Endodermal cell (in vitro differentiated cells): Measurements from ENCODE around the gene RYR3. TPM values are rescaled to one million over a fixed set of nuclear protein-coding genes. Genes with fewer than 3 reads are reported as not detected.

ENCODE experiments used
- DNase-seq: peaks from one replicate; pipeline ENCODE4 v3.0.0-alpha.2; 2017
- H3K27ac ChIP-seq: 2 replicates; pipeline ENCODE4 v1.5.1; 2013; ENCODE audit warnings: mild to moderate bottlenecking, low read depth, low read length, moderate library complexity
- H3K27me3 ChIP-seq: 2 replicates; pipeline ENCODE4 v1.6.1; 2013; ENCODE audit warnings: mild to moderate bottlenecking, low read length, moderate library complexity; ENCODE audit not compliant: insufficient read depth, control insufficient read depth, poor library complexity, severe bottlenecking
- H3K36me3 ChIP-seq: 2 replicates; pipeline ENCODE4 v1.7.0; 2013; ENCODE audit warnings: mild to moderate bottlenecking, low read length, moderate library complexity; ENCODE audit not compliant: control insufficient read depth, insufficient read depth
- H3K4me1 ChIP-seq: one replicate; pipeline ENCODE4 v1.7.0; 2013; ENCODE audit warnings: low read length; ENCODE audit not compliant: control insufficient read depth, insufficient read depth
- H3K4me3 ChIP-seq: 2 replicates; pipeline ENCODE4 v1.5.1; 2013; ENCODE audit warnings: mild to moderate bottlenecking, low read length, moderate library complexity
- H3K9ac ChIP-seq: 2 replicates; pipeline ENCODE4 v1.6.1; 2013; ENCODE audit warnings: mild to moderate bottlenecking, low read length, moderate library complexity; ENCODE audit not compliant: poor library complexity, severe bottlenecking; ENCODE audit errors: extremely low read depth
- H3K9me3 ChIP-seq: 2 replicates; pipeline ENCODE4 v1.6.1; 2013; ENCODE audit warnings: mild to moderate bottlenecking, low read length, moderate library complexity; ENCODE audit not compliant: control insufficient read depth
- H3K27ac Mint-ChIP-seq: 2 replicates; pipeline ENCODE4 v1.8.0; 2020; ENCODE audit warnings: mixed read lengths
- H3K27me3 Mint-ChIP-seq: 2 replicates; pipeline ENCODE4 v1.8.0; 2021; ENCODE audit warnings: mild to moderate bottlenecking, mixed read lengths; ENCODE audit not compliant: insufficient read depth
- H3K36me3 Mint-ChIP-seq: 2 replicates; pipeline ENCODE4 v1.8.0; 2020; ENCODE audit warnings: low read depth, mixed read lengths
- H3K4me1 Mint-ChIP-seq: 2 replicates; pipeline ENCODE4 v1.8.0; 2020; ENCODE audit warnings: mixed read lengths
- H3K4me3 Mint-ChIP-seq: 2 replicates; pipeline ENCODE4 v1.8.0; 2020; ENCODE audit warnings: mild to moderate bottlenecking, moderate library complexity, mixed read lengths
- H3K9me3 Mint-ChIP-seq: 2 replicates; pipeline ENCODE4 v1.8.0; 2020; ENCODE audit warnings: mild to moderate bottlenecking, mixed read lengths
- CTCF ChIP-seq: fragments of 200-600 bp; sonication (generic); conservative IDR thresholded peaks from 2 replicates; pipeline ENCODE4 v1.5.0; 2021; ENCODE audit warnings: antibody characterized with exemption, mild to moderate bottlenecking
- WGBS, 2 experiments: methylation state at CpG; one replicate each; pipeline versions ENCODE4 v1.1.5 to v1.1.7; 2013; ENCODE audit warnings: missing lambda C conversion rate in 2 of 2, mixed read lengths in 1 of 2; ENCODE audit not compliant: insufficient coverage in 1 of 2, insufficient read length in 1 of 2; 5-methylcytosine and 5-hydroxymethylcytosine counted together
- total RNA-seq, 2 donors: library from RNA; stranded (reverse); fragmentation: NEBNext Ultra II Directional in 1 of 2; extraction: Animal tissue kit (Norgen Biotek cat#: 25700) in 1 of 2; gene quantifications; 2 replicates in 1 of 2; 3 replicates in 1 of 2; pipeline ENCODE4 v1.2.1, GENCODE V29; 2021

RYR3 gene
- total RNA-seq, 2 donors from 2014 or later: 0.71 to 1.4 TPM

- H3K27me3 ChIP-seq: no peaks in the 10 kb centered on the region
- no peak for DNase-seq
- no peaks in the 10 kb centered on the region for H3K36me3 ChIP-seq
- Mint-ChIP-seq H3K27me3 (peaks cover 14% of the 10 kb centered on the region), H3K4me1 (peaks cover 8% of the 10 kb centered on the region), H3K27ac (no peak overlapping the region), H3K4me3 (no peak overlapping the region), H3K36me3 (no peaks in the 10 kb centered on the region), H3K9me3 (no peaks in the 10 kb centered on the region)
- H3K9ac ChIP-seq: no peak overlapping the region
- no peak overlapping the region for H3K4me3 ChIP-seq
- no peaks in the 10 kb centered on the region for H3K9me3 ChIP-seq
- no peaks in the 10 kb centered on the region for H3K4me1 ChIP-seq
- TF ChIP-seq CTCF: no peak
- 78 to 92% methylated on average over 3 of the region's 3 CpGs for WGBS, 2 experiments
- no peak overlapping the region for H3K27ac ChIP-seq
Measured at GRCh38 chr15:33328106-33328505, 17.3 kb downstream of the RYR3 start.

- 89 to 100% methylated on average over 3 to 4 of the region's 4 CpGs for WGBS, 2 experiments
- no peaks in the 10 kb centered on the region for H3K36me3 Mint-ChIP-seq
- no peaks in the 10 kb centered on the region for H3K9me3 Mint-ChIP-seq
- no peak for DNase-seq
- Histone ChIP-seq H3K9ac (no peak overlapping the region), H3K4me3 (no peak overlapping the region), H3K27me3 (no peaks in the 10 kb centered on the region), H3K36me3 (no peaks in the 10 kb centered on the region), H3K27ac (no peak overlapping the region), H3K4me1 (no peaks in the 10 kb centered on the region), H3K9me3 (no peaks in the 10 kb centered on the region)
- H3K27me3 Mint-ChIP-seq: peaks cover 14% of the 10 kb centered on the region
- H3K4me1 Mint-ChIP-seq: peaks cover 8% of the 10 kb centered on the region
- no peak overlapping the region for H3K4me3 Mint-ChIP-seq
- H3K27ac Mint-ChIP-seq: no peak overlapping the region
- TF ChIP-seq CTCF: no peak
Measured at GRCh38 chr15:33329457-33329856, 18.7 kb downstream of the RYR3 start.

- Histone ChIP-seq H3K27ac (no peak overlapping the region), H3K27me3 (no peaks in the 10 kb centered on the region), H3K36me3 (no peaks in the 10 kb centered on the region), H3K9ac (no peak overlapping the region), H3K4me1 (no peaks in the 10 kb centered on the region), H3K4me3 (no peak overlapping the region), H3K9me3 (no peaks in the 10 kb centered on the region)
- H3K27me3 Mint-ChIP-seq: peaks cover 8% of the 10 kb centered on the region
- no peak for TF ChIP-seq CTCF
- no peak overlapping the region for H3K4me3 Mint-ChIP-seq
- H3K4me1 Mint-ChIP-seq: peaks cover 8% of the 10 kb centered on the region
- no peaks in the 10 kb centered on the region for H3K9me3 Mint-ChIP-seq
- H3K36me3 Mint-ChIP-seq: no peaks in the 10 kb centered on the region
- no peak for DNase-seq
- H3K27ac Mint-ChIP-seq: no peak overlapping the region
- WGBS, 2 experiments: 83% methylated on average over 2 of the region's 3 CpGs; no CpG with 5 or more reads in 1 of the 2 experiments
Measured at GRCh38 chr15:33330931-33331330, 20.2 kb downstream of the RYR3 start.
